ENCODE results near the gene INTS7.

Gene INTS7

DNA sequence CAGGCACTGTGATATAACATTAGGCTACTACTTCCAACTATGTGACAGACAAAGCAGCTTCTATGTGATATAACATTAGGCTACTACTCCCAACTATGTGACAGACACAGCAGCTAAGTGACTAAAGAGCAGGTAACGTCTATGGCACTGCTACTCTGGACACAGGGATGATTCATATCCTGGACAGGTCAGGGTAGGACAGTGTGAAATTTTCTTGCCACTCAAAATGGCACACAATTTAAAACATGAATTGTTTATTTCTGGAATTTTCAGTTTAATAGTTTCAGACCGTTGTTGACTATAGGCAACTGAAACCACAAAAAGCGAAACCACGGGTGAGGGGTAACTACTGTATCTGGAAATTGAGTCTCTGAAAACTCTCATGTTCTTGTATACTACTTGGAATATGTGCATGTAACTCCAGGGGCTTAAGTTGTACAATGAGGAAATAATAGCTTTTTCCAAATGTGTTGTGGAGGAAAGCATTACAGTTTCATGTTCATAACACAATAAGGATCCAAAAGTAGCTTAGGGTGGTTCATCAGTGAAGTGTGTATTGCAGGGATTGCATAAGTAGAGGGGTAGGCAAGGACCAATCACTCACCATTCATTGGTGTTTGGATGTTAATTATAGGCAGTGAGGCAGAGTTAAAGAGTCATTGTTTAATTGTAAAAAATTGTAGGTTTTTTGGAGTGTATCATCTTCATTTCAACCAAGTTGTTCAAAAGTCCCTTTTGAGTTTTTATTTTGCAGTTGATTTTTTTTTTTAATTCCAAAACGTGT lies 5.5 kb upstream of the INTS7 start:
- H3K4me3 ChIP-seq (ENCODE audit: low read depth, low read length), result no peak overlapping the region
- POLR2A ChIA-PET, result interaction anchor here (0.6 kb wide), 1 partner anchor 306 kb away, joined by 6 read pairs; no protein-coding TSS in a partner anchor
- CTCF ChIA-PET, result interaction anchor here (1.0 to 2.2 kb wide), 6 partner anchors 9 to 415 kb away, joined by 3 to 15 read pairs (median 6); no protein-coding TSS in a partner anchor
- DNase-seq (ENCODE audit: low read depth, low spot score), result no peak
- TF ChIP-seq, protein P1, sequence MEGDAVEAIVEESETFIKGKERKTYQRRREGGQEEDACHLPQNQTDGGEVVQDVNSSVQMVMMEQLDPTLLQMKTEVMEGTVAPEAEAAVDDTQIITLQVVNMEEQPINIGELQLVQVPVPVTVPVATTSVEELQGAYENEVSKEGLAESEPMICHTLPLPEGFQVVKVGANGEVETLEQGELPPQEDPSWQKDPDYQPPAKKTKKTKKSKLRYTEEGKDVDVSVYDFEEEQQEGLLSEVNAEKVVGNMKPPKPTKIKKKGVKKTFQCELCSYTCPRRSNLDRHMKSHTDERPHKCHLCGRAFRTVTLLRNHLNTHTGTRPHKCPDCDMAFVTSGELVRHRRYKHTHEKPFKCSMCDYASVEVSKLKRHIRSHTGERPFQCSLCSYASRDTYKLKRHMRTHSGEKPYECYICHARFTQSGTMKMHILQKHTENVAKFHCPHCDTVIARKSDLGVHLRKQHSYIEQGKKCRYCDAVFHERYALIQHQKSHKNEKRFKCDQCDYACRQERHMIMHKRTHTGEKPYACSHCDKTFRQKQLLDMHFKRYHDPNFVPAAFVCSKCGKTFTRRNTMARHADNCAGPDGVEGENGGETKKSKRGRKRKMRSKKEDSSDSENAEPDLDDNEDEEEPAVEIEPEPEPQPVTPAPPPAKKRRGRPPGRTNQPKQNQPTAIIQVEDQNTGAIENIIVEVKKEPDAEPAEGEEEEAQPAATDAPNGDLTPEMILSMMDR (IDR thresholded peaks at IDR 0.05; ENCODE audit: insufficient read depth, low read length, missing control alignments), result no peak

DNA sequence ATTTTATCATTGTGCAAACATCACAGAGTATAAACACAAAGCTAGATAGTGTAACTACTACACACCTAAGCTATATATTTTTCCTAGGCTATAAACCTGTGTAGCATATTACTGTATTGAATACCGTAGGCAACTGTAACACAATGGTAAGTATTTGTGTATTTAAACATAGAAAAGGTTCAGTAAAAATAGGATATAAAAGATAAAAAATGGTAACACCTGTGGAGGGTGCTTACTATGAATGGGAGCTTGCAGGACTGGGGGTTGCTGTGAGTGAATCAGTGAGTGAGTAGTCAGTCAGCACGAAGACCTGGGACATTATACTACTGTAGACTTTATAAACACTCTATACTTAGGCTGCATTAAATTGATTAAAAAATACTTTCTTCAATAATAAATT lies 4.3 kb upstream of the INTS7 start:
- TF ChIP-seq, protein P1 (IDR thresholded peaks at IDR 0.05; ENCODE audit: insufficient read depth, low read length, missing control alignments), result no peak
- ChIA-PET POLR2A (no interaction called here), CTCF (interaction anchor here (0.8 to 3.0 kb wide), 10 partner anchors 8 to 416 kb away, joined by 3 to 15 read pairs (median 6); no protein-coding TSS in a partner anchor)
- no peak for DNase-seq (ENCODE audit: low read depth, low spot score)
- H3K4me3 ChIP-seq (ENCODE audit: low read depth, low read length), result no peak overlapping the region

DNA sequence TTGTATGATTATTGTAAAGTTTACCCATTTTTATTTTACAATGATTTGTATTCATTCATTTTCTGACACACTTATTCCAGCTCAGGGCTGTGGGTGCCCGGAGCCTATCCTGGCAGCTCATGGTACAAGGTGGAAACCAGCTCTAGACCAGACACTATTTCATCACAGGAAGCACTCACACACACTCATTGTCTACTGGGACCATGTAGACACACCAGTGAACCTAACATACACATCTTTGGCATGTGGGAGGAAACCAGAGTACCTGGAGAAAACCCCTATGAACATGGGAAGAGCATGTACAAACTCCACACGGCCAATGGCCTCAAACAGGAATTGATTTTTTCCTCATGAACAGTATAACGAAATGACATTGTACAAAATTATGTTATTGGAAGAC lies 2.5 kb upstream of the INTS7 start:
- TF ChIP-seq, protein P1 (IDR thresholded peaks at IDR 0.05; ENCODE audit: insufficient read depth, low read length, missing control alignments), result no peak
- no peak for DNase-seq (ENCODE audit: low read depth, low spot score)
- ChIA-PET POLR2A (no interaction called here), CTCF (interaction anchor here (0.9 to 3.0 kb wide), 5 partner anchors 26 to 419 kb away, joined by 3 to 10 read pairs (median 5); no protein-coding TSS in a partner anchor)
- no peak overlapping the region for H3K4me3 ChIP-seq (ENCODE audit: low read depth, low read length)

DNA sequence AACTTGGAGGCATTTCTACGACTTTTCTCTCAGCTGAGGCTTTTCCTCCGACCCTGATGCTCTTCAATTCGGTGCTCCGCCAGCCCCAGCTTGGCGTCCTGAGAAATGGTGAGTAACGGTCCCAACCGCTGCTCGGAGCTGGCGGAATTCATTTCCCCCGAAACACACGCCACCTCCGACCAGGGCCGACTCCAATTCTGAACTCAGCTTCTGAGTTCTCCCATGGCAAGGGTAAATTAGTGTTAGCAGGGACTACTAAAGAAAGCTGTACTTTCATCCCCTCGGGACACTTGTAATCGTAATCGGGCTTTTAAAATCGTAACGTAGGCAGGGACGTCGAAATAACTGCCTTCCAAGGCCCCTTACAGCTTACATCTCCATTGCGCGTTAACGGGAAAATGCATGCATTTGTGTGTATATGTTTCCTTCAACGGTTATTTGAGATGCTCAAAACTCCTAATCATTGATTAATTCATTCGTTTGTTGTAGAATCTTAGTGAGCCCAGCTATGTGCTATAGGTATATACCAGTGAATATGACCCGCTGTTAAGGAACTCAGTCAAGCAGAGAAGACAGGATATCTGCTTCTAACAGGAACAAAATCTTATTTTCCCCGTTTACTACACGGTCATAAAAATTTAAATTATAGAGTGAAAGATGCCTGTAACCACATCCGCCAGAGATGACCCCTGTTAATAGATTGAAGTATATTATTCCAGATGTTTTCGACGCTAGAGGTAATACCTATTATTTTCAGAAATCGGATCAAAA lies 663 bp upstream of the INTS7 start:
- TF ChIP-seq, protein P1 (IDR thresholded peaks at IDR 0.05; ENCODE audit: insufficient read depth, low read length, missing control alignments), result no peak
- CTCF ChIA-PET, result interaction anchor here (0.5 to 6.6 kb wide), 74 partner anchors 9 to 758 kb away, joined by 3 to 254 read pairs (median 6); partner anchors contain the start of gene NEK2
- H3K4me3 ChIP-seq (ENCODE audit: low read depth, low read length), result peak overlapping the region; percentile 91
- no peak for DNase-seq (ENCODE audit: low read depth, low spot score)
- POLR2A ChIA-PET, result interaction anchor here (0.5 to 0.8 kb wide), 2 partner anchors 250 to 322 kb away, joined by 3 to 4 read pairs; no protein-coding TSS in a partner anchor

DNA sequence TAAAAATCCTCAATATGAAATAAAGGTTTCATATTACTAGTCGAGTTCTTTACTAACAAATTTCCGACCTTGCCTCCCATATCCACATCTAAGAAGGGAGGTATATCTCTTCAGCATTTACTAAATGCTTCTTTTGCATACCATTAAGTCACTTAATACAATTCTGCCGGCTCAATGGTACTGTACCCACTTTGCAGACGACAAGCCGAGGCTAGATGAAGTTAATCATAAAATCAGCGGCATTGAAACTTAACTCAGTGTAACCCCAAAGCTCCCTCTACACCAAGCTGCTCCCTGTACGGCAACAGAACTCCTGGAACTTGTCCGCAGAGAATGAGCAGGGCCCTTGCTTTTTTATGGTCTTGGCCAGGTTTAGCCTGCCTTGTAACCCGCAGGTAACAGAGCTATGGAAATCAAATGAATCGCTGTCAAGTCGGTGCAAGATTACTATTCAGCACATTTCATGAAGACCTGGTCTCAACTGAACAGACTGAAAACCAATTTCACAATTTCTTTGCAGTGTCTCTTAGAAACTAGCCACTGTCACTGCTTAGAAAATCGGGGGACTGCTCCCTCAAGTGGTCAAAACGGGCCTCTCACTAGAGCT lies 738 bp downstream of the INTS7 start:
- TF ChIP-seq, protein P1 (IDR thresholded peaks at IDR 0.05; ENCODE audit: insufficient read depth, low read length, missing control alignments), result no peak
- POLR2A ChIA-PET, result interaction anchor here (0.9 kb wide), 1 partner anchor 354 kb away, joined by 3 read pairs; no protein-coding TSS in a partner anchor
- DNase-seq (ENCODE audit: low read depth, low spot score), result no peak
- CTCF ChIA-PET, result interaction anchor here (0.5 to 6.6 kb wide), 78 partner anchors 8 to 477 kb away, joined by 3 to 254 read pairs (median 6); partner anchors contain the start of genes NEK2 and NENF
- H3K4me3 ChIP-seq (ENCODE audit: low read depth, low read length), result peak overlapping the region; percentile 89
